VCaP (cell line): ENCODE results near the gene SETDB1.
"Not testable (repeated sequence)": the region's sequence is repeated elsewhere in the genome, so short reads cannot be mapped to it uniquely, and the experiment has no call there.

Experiments
- H3K27ac ChIP-seq: fragments of 450-650 bp; 2 replicates; pipeline ENCODE4 v1.5.1; 2017
- TF ChIP-seq, protein P1 (sequence below): fragments of 450-650 bp; conservative IDR thresholded peaks from 2 replicates; pipeline ENCODE4 v1.5.1; 2017; ENCODE audit warnings: mild to moderate bottlenecking, moderate library complexity

SETDB1 gene

GRCh38 chr1:150895618-150896017, 30.5 kb upstream of the SETDB1 start:
- H3K27ac ChIP-seq = no peak overlapping the region
- TF ChIP-seq, protein P1, sequence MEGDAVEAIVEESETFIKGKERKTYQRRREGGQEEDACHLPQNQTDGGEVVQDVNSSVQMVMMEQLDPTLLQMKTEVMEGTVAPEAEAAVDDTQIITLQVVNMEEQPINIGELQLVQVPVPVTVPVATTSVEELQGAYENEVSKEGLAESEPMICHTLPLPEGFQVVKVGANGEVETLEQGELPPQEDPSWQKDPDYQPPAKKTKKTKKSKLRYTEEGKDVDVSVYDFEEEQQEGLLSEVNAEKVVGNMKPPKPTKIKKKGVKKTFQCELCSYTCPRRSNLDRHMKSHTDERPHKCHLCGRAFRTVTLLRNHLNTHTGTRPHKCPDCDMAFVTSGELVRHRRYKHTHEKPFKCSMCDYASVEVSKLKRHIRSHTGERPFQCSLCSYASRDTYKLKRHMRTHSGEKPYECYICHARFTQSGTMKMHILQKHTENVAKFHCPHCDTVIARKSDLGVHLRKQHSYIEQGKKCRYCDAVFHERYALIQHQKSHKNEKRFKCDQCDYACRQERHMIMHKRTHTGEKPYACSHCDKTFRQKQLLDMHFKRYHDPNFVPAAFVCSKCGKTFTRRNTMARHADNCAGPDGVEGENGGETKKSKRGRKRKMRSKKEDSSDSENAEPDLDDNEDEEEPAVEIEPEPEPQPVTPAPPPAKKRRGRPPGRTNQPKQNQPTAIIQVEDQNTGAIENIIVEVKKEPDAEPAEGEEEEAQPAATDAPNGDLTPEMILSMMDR = no peak

- H3K27ac ChIP-seq = not testable (repeated sequence)
These were observed 26.4 kb upstream of the SETDB1 start for GRCh38 chr1:150899795-150900194.

GRCh38 chr1:150902346-150902745, 23.8 kb upstream of the SETDB1 start:
- TF ChIP-seq, protein P1 = no peak
- H3K27ac ChIP-seq = no peak overlapping the region

GRCh38 chr1:150902751-150903150, 23.4 kb upstream of the SETDB1 start:
- H3K27ac ChIP-seq = no peak overlapping the region
- TF ChIP-seq, protein P1 = no peak

DNA sequence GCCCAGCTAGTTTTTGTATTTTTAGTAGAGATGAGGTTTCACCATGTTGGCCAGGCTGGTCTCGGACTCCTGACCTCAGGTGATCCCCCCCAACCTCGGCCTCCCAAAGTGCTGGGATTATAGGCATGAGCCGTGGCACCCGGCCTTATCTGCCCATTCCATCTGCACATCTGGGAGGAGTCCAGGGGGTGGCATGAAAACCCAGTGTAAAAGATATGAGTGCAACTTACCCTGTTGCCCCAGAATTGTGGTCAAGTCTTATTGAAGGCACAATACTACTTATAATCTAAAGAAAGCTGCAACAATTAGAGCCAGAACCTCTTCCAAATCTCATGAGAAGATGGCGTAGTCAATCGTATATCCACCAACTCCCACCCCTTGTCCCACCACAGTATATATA, 20.9 kb upstream of the SETDB1 start:
- peak overlapping the region; percentile 91 for H3K27ac ChIP-seq
- TF ChIP-seq, protein P1 = no peak

DNA sequence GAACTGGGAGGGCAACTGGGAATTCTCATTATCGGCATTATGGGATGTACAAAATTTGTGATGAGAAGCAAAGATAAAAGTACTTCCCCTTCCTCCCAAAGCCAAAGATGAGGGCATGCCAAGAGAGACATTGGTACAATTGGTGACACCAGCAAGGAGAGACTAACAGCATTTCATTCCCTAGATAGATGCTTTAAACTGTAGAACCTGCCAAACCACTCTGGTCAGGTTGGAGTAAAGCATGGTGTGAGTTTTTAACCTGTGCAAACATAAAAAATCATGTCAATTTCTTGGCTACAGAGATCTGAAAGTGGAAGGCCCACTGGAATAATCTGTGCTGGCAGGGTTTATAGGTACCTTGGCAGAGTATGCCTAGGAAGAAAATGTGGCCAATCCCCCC, 19.8 kb upstream of the SETDB1 start:
- TF ChIP-seq, protein P1 = no peak
- peak overlapping the region; percentile 91 for H3K27ac ChIP-seq

DNA sequence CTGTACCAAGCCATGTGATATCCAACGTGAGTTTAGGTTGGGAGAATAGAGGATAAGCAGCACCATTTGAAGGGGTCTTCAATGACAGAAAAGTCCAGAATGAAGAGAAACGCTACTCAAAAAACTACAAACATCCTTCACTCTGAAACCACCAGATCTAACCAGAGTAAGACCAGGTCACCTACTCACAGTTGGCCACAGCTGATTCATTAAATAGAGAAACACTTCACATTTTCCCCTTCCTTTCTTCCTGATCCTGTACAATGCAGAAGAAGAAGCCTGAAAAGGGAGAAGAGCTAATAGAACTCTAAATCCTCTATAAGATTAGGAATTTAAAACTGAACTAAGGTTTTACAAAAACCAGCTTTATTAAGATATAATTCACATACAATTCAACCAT, 19.4 kb upstream of the SETDB1 start:
- peak overlapping the region; percentile 91 for H3K27ac ChIP-seq
- TF ChIP-seq, protein P1 = no peak

- TF ChIP-seq, protein P1 = no peak
- H3K27ac ChIP-seq = no peak overlapping the region
These were observed 16.5 kb upstream of the SETDB1 start for GRCh38 chr1:150909585-150910180.
